NCI-H2196 treated with DMSO at 0.1 percent for 48 hours (cell line): ENCODE data around the gene EIF1AX.
"Not testable (repeated sequence)": the region's sequence is repeated elsewhere in the genome, so short reads cannot be mapped to it uniquely, and the experiment has no call there.

ENCODE experiments used
- DNase-seq: peaks from one replicate; lab custom pipeline; 2025; ENCODE audit not compliant: unreplicated experiment; lab: John Stamatoyannopoulos, UW

The EIF1AX gene

DNA sequence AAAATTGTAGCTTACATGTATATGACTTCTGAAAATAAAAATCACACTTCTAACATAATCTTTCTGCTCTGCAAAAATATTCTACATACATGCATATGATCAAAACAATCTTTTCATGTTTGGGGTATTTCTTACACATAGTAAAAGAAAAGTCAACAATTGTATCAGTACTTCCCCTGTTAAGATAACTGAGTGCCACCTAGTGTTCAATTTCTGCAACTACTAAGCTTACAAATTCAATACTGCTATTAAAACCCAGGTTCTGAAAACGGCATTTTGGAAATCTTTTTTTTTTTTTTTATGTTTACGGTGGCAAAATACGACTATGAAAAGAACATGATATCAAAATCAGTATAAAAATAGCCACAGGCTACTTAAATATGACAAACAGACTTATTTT lies 14.2 kb downstream of the EIF1AX start:
- not testable (repeated sequence) for DNase-seq

DNA sequence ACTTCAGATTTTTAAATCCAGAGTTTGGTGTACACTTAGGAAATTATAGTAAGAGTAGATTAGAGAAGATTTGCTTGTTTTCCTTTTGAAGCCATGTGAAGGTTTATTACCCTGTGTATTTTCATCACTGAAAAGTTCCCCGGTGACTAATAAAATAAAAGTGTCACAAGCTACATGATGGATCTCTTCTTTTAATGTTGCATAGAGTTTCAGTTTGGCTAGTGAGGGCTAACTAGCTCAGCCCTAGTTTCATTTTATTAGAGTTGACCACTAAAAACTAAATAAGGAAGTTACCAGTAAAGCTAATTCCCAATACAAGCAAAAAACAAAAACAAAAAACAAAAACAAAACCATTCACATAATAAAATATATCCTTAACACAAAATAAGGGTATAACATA lies 14.8 kb downstream of the EIF1AX start:
- DNase-seq, result not testable (repeated sequence)

DNA sequence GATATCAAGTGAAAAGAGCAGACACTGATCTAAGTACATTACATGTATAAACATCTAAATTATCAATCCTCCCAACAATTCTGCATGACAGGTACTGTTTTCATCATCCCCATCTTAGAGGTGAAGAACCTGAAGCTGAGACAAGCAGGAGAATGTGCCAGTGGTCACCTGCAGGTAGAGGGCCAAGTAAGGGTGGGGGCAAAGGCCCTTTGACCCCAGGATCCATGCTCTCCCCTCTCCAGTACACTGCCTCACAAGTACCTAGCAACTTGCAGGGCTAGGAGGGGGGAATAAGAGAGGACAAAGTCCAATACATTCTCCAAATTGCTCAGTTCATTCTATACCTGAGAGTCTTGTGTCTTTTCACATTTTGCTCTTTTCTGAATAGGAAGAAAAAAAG lies 16.7 kb downstream of the EIF1AX start:
- no peak for DNase-seq

DNA sequence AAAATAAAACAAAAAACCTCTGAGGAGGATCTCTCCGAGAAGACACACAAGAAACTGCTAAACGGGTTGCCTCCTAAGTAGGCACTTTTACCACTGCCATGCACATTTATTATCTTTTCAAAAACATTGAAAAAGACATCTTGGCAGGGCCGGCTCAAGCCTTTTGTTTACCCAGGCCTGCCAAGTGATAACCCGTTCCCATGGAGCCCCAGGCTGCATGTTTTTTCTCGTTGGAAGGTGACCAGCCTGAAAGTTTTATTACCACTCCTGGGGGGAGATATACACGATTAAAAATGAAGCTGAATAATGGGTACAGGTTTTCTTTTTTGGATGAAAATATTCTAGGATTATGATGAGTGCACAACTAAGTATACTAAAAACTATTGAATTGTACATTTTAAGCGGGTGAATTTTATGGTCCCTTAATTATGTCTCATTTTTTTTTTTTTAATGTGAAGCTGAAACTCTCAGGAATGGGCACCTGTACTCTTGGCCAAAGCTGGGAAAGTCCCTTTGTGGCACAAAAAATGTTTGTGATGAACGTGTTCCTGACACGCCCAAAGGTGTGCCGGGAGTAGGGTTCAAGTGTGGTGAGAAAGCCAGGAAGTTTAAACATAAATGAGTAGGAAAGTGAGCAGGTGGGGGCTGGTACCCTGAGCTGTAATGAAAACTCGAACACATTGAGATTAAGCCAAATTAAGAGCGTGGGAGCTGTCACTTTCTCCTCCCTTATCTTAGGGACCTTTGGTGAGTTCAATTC lies 23.4 kb downstream of the EIF1AX start:
- DNase-seq, result peak; percentile 0

DNA sequence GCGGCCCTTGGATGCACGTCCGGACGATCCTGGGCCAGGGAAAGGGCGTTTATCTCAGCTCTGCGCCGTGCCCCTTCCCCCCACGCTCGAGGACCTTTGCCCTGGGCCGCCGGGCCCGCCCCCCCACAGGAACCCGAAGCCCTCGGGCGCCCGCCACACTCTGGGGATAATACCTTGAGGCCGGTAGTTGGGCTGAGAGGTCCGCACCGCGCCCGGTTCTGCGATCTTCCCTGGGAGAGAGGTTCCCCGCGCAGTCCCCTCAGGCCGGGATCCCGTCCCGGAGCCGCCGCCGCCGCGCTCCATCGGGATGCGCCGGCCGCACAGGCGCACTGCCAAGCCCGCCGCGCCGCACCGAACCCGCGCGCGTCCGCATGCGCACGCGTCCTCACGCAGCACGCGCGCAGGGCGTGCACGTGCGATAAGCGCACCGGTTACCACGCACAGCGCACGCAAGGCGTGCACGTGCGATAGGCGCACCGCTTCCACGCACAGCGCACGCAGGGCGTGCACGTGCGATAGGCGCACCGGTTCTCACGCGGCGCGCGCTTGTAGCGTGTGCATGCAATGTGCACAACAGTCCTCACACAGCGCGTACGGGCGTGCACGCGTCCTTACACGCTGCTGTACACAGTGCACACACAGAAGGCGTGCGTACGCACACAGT lies 24.9 kb downstream of the EIF1AX start, which contains the start of gene MAP7D2:
Gene MAP7D2 (minus strand): TSS at position 331 of the 664 bp plus-strand sequence. CDS start 28 bp downstream, at position 303.
- DNase-seq, result no peak

DNA sequence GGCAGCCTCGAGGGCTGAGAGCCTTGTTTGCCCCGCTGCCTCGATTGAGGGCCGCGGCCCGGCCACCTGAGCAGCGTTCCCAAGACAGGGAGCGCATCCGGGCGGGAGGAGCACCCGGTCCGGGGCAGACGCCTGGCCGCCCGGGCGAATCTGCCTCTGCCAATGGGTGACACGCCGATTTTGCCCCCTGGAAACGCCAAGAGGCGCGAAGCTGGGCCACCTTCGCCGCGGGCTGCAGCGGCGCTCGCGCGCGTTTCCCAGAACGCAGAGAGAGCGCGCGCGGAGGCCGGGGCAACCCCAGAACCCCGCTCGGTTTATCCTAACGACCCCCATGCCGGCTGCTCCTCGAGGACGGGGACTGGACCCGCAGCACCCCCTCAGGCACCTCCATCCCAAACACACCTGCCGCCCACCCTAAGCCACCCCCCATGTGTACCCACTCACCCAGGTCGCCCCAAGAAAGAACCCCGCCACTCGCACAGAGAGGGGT lies 25.5 kb downstream of the EIF1AX start:
- no peak for DNase-seq

DNA sequence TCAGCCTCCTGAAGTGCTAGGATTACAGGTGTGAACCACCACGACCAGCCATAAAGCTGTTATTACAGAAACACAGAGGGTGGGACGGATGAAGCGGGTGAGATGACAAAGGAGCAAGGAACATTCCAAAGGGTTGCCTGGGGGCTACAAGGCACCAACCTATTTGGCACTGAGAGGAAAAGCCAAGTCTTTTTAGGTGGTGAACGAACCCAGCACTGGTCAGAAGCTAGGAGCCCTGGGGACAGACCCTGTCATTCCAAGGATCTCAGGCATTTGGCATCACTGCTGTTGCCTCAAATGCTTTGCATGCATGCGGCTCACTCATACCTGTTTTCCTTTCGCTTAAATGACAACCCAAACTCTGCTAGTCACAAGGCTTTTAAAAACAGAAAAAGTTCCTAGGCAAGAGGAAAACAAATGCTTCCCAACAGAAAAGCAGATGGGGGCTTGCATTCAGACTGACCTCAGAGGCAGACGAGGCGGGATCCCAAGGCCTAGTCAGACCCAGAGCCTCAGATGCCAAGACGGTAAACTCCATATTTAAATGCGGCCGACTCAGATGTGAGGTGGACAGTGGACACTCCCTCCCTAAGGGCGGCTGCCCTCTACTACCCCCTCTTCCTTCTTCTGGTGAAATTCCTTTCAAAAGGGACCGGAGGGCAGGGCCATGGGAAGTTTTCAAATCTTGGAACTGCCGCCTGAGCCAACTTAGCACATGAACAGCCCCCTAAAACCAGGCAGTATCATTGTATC lies 29.4 kb downstream of the EIF1AX start:
- no peak for DNase-seq

DNA sequence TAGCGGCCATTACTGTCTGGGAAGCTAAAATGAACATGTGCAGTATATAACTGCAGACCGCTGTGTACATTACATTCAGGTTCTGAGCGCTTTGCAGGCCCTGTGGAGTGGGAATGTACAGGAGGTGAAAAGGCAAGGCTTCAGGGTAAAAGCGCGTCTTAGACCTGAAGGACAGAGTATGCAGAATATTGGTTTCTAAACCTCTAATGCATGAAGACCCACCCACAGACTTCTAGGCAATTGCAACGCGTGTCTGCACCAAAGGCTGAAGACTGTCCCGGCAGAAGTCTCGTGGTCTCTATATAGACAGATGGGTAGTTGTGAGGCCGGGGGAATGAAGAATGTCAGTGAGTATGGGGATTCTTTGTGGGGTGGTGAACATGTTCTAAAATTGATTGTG lies 30.4 kb downstream of the EIF1AX start:
- no peak for DNase-seq

DNA sequence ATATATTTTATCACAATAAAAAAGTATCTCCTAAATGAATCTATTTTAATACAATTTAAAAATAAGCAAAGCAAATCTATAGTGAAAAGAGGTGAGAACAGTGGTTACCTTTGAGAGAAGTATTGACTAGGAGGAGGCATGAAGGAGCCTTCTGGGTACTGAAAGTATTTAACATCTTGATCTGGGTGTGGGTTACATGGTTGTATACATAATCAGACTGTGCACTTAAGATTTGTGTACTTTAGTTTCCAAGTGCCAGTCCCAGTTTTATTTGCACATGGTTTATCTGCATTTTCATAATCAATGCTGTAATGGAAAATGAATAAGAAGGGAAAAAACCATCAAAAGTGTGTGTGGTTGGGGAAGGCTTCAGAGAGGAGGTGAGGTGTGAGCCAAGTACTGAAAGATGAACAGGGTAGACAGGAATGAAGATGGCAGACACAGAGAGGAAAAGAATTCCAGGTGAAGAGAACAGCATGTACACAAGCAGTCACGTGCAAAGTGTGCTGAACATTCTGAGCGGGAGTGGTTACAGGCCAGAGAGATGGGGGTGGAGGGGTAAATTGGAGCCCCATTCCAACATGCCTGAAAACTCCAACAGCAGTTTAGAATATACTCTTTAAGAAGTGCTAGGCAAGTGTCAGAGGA lies 39.6 kb downstream of the EIF1AX start:
- DNase-seq, result no peak

DNA sequence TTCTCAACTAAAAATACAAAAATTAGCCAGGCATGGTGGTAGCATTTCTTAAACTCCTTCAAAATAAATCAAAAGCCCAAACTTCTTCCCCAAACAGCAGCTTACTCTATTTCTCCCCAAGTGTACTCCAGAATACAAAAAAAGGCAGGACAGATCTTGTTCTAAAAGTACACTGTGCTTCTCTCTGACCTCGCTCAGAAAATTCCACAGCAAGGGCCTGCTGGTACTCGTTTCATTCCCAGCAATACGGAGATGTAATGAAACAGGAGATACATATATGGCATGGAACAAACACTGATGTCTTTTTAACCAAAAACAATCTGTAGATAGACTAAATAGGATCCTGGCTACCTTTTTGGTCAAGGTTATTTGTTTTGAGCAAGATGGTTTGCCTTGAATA lies 50.1 kb downstream of the EIF1AX start:
- no peak for DNase-seq

DNA sequence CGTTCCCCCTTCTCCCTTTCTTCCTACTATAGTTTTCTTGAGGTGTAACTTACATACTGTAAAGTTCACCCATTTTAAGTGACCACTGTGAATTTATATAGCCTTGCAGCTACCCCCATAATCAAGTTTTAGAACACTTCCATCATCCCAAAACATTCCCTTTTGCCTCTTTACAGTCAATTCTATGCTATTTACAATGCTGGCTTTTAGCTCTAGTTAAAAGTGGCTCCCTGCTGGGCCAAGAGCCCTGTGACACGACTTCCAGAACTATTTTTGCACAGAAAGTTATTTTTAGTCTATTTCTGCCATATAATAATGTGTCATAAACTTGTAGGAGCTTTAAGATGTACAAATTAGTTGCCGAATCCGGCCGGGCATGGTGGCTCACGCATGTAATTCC lies 51.8 kb downstream of the EIF1AX start:
- DNase-seq, result no peak

DNA sequence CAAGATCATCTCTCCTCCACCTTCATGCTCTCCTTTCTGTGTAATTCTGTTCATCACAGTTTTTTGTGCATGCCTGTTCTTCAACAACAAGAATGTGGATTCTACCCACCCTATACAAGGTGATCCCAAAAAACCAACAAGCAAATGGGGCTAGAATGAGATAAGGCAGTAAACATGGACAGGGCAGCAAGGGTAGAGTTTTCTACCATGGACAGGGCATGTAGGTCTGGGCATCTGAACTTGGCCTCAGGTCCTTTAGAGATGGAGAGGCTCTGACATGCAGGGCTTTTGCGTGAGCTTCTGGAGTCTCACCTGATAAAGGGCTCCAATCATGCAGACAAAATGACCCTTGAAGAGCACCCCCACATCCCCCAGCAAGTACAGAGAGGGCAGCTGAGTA lies 61.4 kb downstream of the EIF1AX start:
- no peak for DNase-seq
